MCF 10A (cell line): ENCODE measurements around the gene GALNT8. TPM values are rescaled to one million over a fixed set of nuclear protein-coding genes. Genes with fewer than 3 reads are reported as not detected.

Experiments used
- BruUV-seq: library from RNA; stranded (reverse); fragments of 400-500 nt; replicated peaks from 2 replicates; lab custom pipeline; 2021; lab: Mats Ljungman, UMichigan
- CTCF ChIA-PET: fragments of 300-600 bp; sonication (Branson Sonifier 250); formaldehyde crosslinking; extraction: SDS; loops from one replicate; lab custom pipeline; 2021; ENCODE audit warnings: antibody characterized with exemption, inconsistent platforms; lab: Yijun Ruan, JAX
- POLR2A ChIA-PET: fragments of 300-600, 350-650 bp; sonication (Branson Sonifier 250); formaldehyde crosslinking; extraction: SDS; loops from one replicate; lab custom pipeline; 2020; ENCODE audit warnings: antibody characterized with exemption, inconsistent platforms; lab: Yijun Ruan, JAX
- DNase-seq: peaks from one replicate; pipeline ENCODE4 v3.0.0-alpha.2; 2018; ENCODE audit not compliant: unreplicated experiment
- H3K27ac Mint-ChIP-seq: one replicate; pipeline ENCODE4 v1.8.0; 2022; ENCODE audit warnings: mild to moderate bottlenecking, low read depth, mixed read lengths; ENCODE audit not compliant: unreplicated experiment
- H3K27me3 Mint-ChIP-seq: one replicate; pipeline ENCODE4 v1.8.0; 2022; ENCODE audit warnings: mixed read lengths; ENCODE audit not compliant: insufficient read depth, unreplicated experiment
- H3K36me3 Mint-ChIP-seq: one replicate; pipeline ENCODE4 v1.8.0; 2022; ENCODE audit warnings: mild to moderate bottlenecking, moderate library complexity, mixed read lengths; ENCODE audit not compliant: insufficient read depth, unreplicated experiment
- H3K4me1 Mint-ChIP-seq: one replicate; pipeline ENCODE4 v1.8.0; 2022; ENCODE audit warnings: mixed read lengths; ENCODE audit not compliant: insufficient read depth, unreplicated experiment
- H3K4me3 Mint-ChIP-seq: one replicate; pipeline ENCODE4 v1.8.0; 2022; ENCODE audit warnings: mild to moderate bottlenecking, moderate library complexity, mixed read lengths; ENCODE audit not compliant: unreplicated experiment
- H3K9me3 Mint-ChIP-seq: one replicate; pipeline ENCODE4 v1.8.0; 2022; ENCODE audit warnings: mixed read lengths; ENCODE audit not compliant: unreplicated experiment
- CTCF ChIP-seq: fragments of 200-600 bp; IDR thresholded peaks from one replicate; pipeline ENCODE4 v1.8.0; 2022; ENCODE audit warnings: antibody characterized with exemption, mild to moderate bottlenecking; ENCODE audit not compliant: unreplicated experiment
- intact Hi-C: fragments of 100-400 bp; cut with micrococcal nuclease; formaldehyde crosslinking; loops from 2 replicates; pipeline ENCODE4 v1.14.1; 2022
- total RNA-seq: library from RNA; stranded (reverse); gene quantifications from 2 replicates; pipeline ENCODE4 v1.2.3, GENCODE V29; 2022

GALNT8 gene
- total RNA-seq, 1 experiment from 2014 or later, result not detected

- Mint-ChIP-seq H3K4me1 (no peaks in the 10 kb centered on the region), H3K4me3 (no peak overlapping the region), H3K27me3 (no peaks in the 10 kb centered on the region), H3K9me3 (peaks cover 14% of the 10 kb centered on the region), H3K36me3 (no peaks in the 10 kb centered on the region), H3K27ac (no peak overlapping the region)
- no peak for TF ChIP-seq CTCF
- POLR2A ChIA-PET, result no interaction called here
- BruUV-seq, result no TSS peak
- CTCF ChIA-PET, result interaction anchor here (1.1 kb wide), 1 partner anchor 28 kb away, joined by 5 read pairs; no protein-coding TSS in a partner anchor
- intact Hi-C loops, result no loop called here
- no peak for DNase-seq
Observed at GRCh38 chr12:4786795-4787194, 66.6 kb downstream of the GALNT8 start.

GRCh38 chr12:4787965-4788364 is 67.8 kb downstream of the GALNT8 start:
- H3K27ac Mint-ChIP-seq, result no peak overlapping the region
- CTCF ChIA-PET, result no interaction called here
- no TSS peak for BruUV-seq
- POLR2A ChIA-PET, result interaction anchor here (1.2 kb wide), 1 partner anchor 139 kb away, joined by 4 read pairs; the partner anchor contains the start of genes AKAP3 and NDUFA9
- peaks cover 14% of the 10 kb centered on the region for H3K9me3 Mint-ChIP-seq
- TF ChIP-seq CTCF, result no peak
- DNase-seq, result no peak
- H3K27me3 Mint-ChIP-seq, result no peaks in the 10 kb centered on the region
- intact Hi-C loops, result no loop called here
- H3K36me3 Mint-ChIP-seq, result no peaks in the 10 kb centered on the region
- H3K4me3 Mint-ChIP-seq, result no peak overlapping the region
- no peaks in the 10 kb centered on the region for H3K4me1 Mint-ChIP-seq

GRCh38 chr12:4789776-4790175 is 69.6 kb downstream of the GALNT8 start:
- TF ChIP-seq CTCF, result no peak
- no TSS peak for BruUV-seq
- no peaks in the 10 kb centered on the region for H3K27me3 Mint-ChIP-seq
- no peak for DNase-seq
- CTCF ChIA-PET, result interaction anchor here (0.5 to 0.7 kb wide), 4 partner anchors 17 to 31 kb away, joined by 3 to 4 read pairs (median 4); no protein-coding TSS in a partner anchor
- no peaks in the 10 kb centered on the region for H3K36me3 Mint-ChIP-seq
- no peak overlapping the region for H3K4me3 Mint-ChIP-seq
- intact Hi-C loops, result no loop called here
- H3K4me1 Mint-ChIP-seq, result no peaks in the 10 kb centered on the region
- H3K9me3 Mint-ChIP-seq, result peaks cover 14% of the 10 kb centered on the region
- H3K27ac Mint-ChIP-seq, result no peak overlapping the region
- POLR2A ChIA-PET, result no interaction called here

- H3K4me1 Mint-ChIP-seq, result no peaks in the 10 kb centered on the region
- H3K9me3 Mint-ChIP-seq, result peaks cover 14% of the 10 kb centered on the region
- H3K4me3 Mint-ChIP-seq, result no peak overlapping the region
- ChIA-PET POLR2A (no interaction called here), CTCF (no interaction called here)
- H3K27ac Mint-ChIP-seq, result no peak overlapping the region
- no peaks in the 10 kb centered on the region for H3K36me3 Mint-ChIP-seq
- TF ChIP-seq CTCF, result no peak
- intact Hi-C loops, result no loop called here
- H3K27me3 Mint-ChIP-seq, result no peaks in the 10 kb centered on the region
- no TSS peak for BruUV-seq
- DNase-seq, result no peak
Observed at GRCh38 chr12:4791497-4791896, 71.3 kb downstream of the GALNT8 start.
